ENCODE data around the gene FGF4. TPM values are rescaled to one million over a fixed set of nuclear protein-coding genes. Genes with fewer than 3 reads are reported as not detected.

FGF4 gene
- total and polyA plus RNA-seq, 2 donors (not counting 3 experiments of a cell fraction or from before 2014, with no cell fraction given), result not detected

- H3K4me2 ChIP-seq (ENCODE audit: insufficient read depth, low read length), result no peak overlapping the region
- no peaks in the 10 kb centered on the region for H3K79me2 ChIP-seq (ENCODE audit: control insufficient read depth, insufficient read depth, low read length)
- FAIRE-seq, result no peak
- H3K4me1 ChIP-seq (ENCODE audit: control insufficient read depth, extremely low read depth, insufficient read depth, low read length), result no peaks in the 10 kb centered on the region
- intact Hi-C loops (cut with micrococcal nuclease) (no loop called here), dilution Hi-C loops (cut with MboI; ENCODE audit: extremely low pct_ligation_motif_present, low sequenced_read_pairs) (no loop called here)
- DNase-seq (ENCODE audit: low read depth, low spot score), result no peak
- H2AFZ ChIP-seq (ENCODE audit: low read depth, low read length), result no peak overlapping the region
- TF ChIP-seq CTCF (IDR thresholded peaks at IDR 0.05; ENCODE audit: extremely low read depth in 1 of 2, insufficient read depth in 1 of 2, low read depth in 1 of 2, low read length in 2 of 2) (no peak), EZH2 (IDR thresholded peaks at IDR 0.05; ENCODE audit: borderline replicate concordance, low read depth, low read length, severe bottlenecking) (no peak), JUN (IDR thresholded peaks at IDR 0.05; ENCODE audit: borderline replicate concordance, insufficient read depth, insufficient read length, low read depth) (no peak), GATA2 (IDR thresholded peaks at IDR 0.05; ENCODE audit: insufficient read depth, insufficient read length, low read depth, low read length) (no peak), MYC (IDR thresholded peaks at IDR 0.05; ENCODE audit: low read depth, low read length) (no peak), POLR2AphosphoS5 (IDR thresholded peaks at IDR 0.05; ENCODE audit: insufficient read depth, low read depth, low read length) (no peak), POLR2A (IDR thresholded peaks at IDR 0.05; ENCODE audit: low read depth, low read length) (no peak)
- H3K27me3 ChIP-seq (ENCODE audit: control insufficient read depth in 2 of 2, insufficient read depth in 2 of 2, low read length in 2 of 2), result peaks cover 12 to 19% of the 10 kb centered on the region in 2 experiments
- H3K9me3 ChIP-seq (replicated peaks; ENCODE audit: control insufficient read depth, insufficient read depth, low read length), result no peaks in the 10 kb centered on the region
- no TSS peak for BruUV-seq (replicated peaks)
- ChIA-PET CTCF (no interaction called here), POLR2A (no interaction called here)
- H3K4me3 ChIP-seq (replicated peaks in 1 of 3; ENCODE audit: insufficient read depth in 1 of 3, low read depth in 1 of 3, low read length in 3 of 3), result no peak overlapping the region
- H4K20me1 ChIP-seq (replicated peaks; ENCODE audit: control insufficient read depth, extremely low read depth, insufficient read depth, low read length), result no peaks in the 10 kb centered on the region
- H3K27ac ChIP-seq (ENCODE audit: insufficient read depth, low read depth, low read length), result no peak overlapping the region
- no peak overlapping the region for H3K9ac ChIP-seq (replicated peaks; ENCODE audit: extremely low read depth, insufficient read depth, low read length)
- H3K9me1 ChIP-seq (replicated peaks; ENCODE audit: control insufficient read depth, extremely low read depth, insufficient read depth, low read length), result no peaks in the 10 kb centered on the region
- H3K36me3 ChIP-seq (ENCODE audit: control insufficient read depth in 2 of 2, extremely low read depth in 1 of 2, insufficient read depth in 2 of 2, low read length in 2 of 2), result no peaks in the 10 kb centered on the region
These were observed 47.9 kb downstream of the FGF4 start for GRCh38 chr11:69727266-69727665.

GRCh38 chr11:69726481-69726880 is 48.7 kb downstream of the FGF4 start:
- Histone ChIP-seq H4K20me1 (replicated peaks; ENCODE audit: control insufficient read depth, extremely low read depth, insufficient read depth, low read length) (no peaks in the 10 kb centered on the region), H3K9ac (replicated peaks; ENCODE audit: extremely low read depth, insufficient read depth, low read length) (no peak overlapping the region), H3K4me1 (ENCODE audit: control insufficient read depth, extremely low read depth, insufficient read depth, low read length) (no peaks in the 10 kb centered on the region), H3K4me2 (ENCODE audit: insufficient read depth, low read length) (no peak overlapping the region), H2AFZ (ENCODE audit: low read depth, low read length) (no peak overlapping the region), H3K9me3 (replicated peaks; ENCODE audit: control insufficient read depth, insufficient read depth, low read length) (no peaks in the 10 kb centered on the region), H3K79me2 (ENCODE audit: control insufficient read depth, insufficient read depth, low read length) (no peaks in the 10 kb centered on the region), H3K27me3 (ENCODE audit: control insufficient read depth in 2 of 2, insufficient read depth in 2 of 2, low read length in 2 of 2) (peaks cover 15 to 22% of the 10 kb centered on the region in 2 experiments), H3K9me1 (replicated peaks; ENCODE audit: control insufficient read depth, extremely low read depth, insufficient read depth, low read length) (no peaks in the 10 kb centered on the region), H3K36me3 (ENCODE audit: control insufficient read depth in 2 of 2, extremely low read depth in 1 of 2, insufficient read depth in 2 of 2, low read length in 2 of 2) (no peaks in the 10 kb centered on the region), H3K27ac (ENCODE audit: insufficient read depth, low read depth, low read length) (no peak overlapping the region), H3K4me3 (replicated peaks in 1 of 3; ENCODE audit: insufficient read depth in 1 of 3, low read depth in 1 of 3, low read length in 3 of 3) (no peak overlapping the region)
- intact Hi-C loops (cut with micrococcal nuclease) (no loop called here), dilution Hi-C loops (cut with MboI; ENCODE audit: extremely low pct_ligation_motif_present, low sequenced_read_pairs) (no loop called here)
- no peak for TF ChIP-seq POLR2AphosphoS5 (IDR thresholded peaks at IDR 0.05; ENCODE audit: insufficient read depth, low read depth, low read length)
- FAIRE-seq (no peak), DNase-seq (ENCODE audit: low read depth, low spot score) (no peak)
- CTCF ChIA-PET, result no interaction called here
- no TSS peak for BruUV-seq (replicated peaks)
- POLR2A ChIA-PET, result no interaction called here

Measured in endothelial cell of umbilical vein (primary cell).